PC-3 (cell line): Measurements from ENCODE around the gene ULK4. TPM values are rescaled to one million over a fixed set of nuclear protein-coding genes. Genes with fewer than 3 reads are reported as not detected.

Source experiments
- ATAC-seq: fragments of 200-7000 bp; cut with Tn5 transposase; 2 replicates; pipeline ENCODE4 v1.9.1; 2020; ENCODE audit warnings: mild to moderate bottlenecking, moderate library complexity
- BruUV-seq: library from RNA; stranded (reverse); fragments of 400-500 nt; replicated peaks from 2 replicates; lab custom pipeline; 2021; lab: Mats Ljungman, UMichigan
- CTCF ChIA-PET: fragments of 300-600 bp; sonication (Branson Sonifier 250); formaldehyde crosslinking; loops from one replicate; lab custom pipeline; 2022; ENCODE audit warnings: antibody characterized with exemption; lab: Charles Lee
- POLR2A ChIA-PET: fragments of 300-600 bp; sonication (Branson Sonifier 250); formaldehyde crosslinking; loops from one replicate; lab custom pipeline; 2022; ENCODE audit warnings: antibody characterized with exemption; ENCODE audit not compliant: unreplicated experiment; lab: Charles Lee
- DNase-seq: peaks from one replicate; pipeline ENCODE4 v3.0.0-alpha.2; 2015
- H2AFZ ChIP-seq: fragments of 300-600 bp; sonication (generic); 2 replicates; pipeline ENCODE4 v1.6.0; 2016; ENCODE audit warnings: antibody characterized with exemption, low read length
- H3F3A ChIP-seq: fragments of 300-600 bp; sonication (generic); one replicate; pipeline ENCODE4 v1.6.0; 2017; ENCODE audit warnings: antibody characterized with exemption, low read length, control low read depth, mild to moderate bottlenecking; ENCODE audit not compliant: unreplicated experiment
- H3K27ac ChIP-seq: fragments of 300-600 bp; sonication (generic); 2 replicates; pipeline ENCODE4 v1.5.1; 2016; ENCODE audit warnings: mild to moderate bottlenecking, low read length
- H3K27me3 ChIP-seq: fragments of 300-600 bp; sonication (generic); 2 replicates; pipeline ENCODE4 v1.6.1; 2016; ENCODE audit warnings: low read length, mixed read lengths
- H3K36me3 ChIP-seq: fragments of 300-600 bp; sonication (generic); 2 replicates; pipeline ENCODE4 v1.6.1; 2016; ENCODE audit warnings: low read depth, mixed run types, low read length, mixed read lengths
- H3K4me1 ChIP-seq: fragments of 300-600 bp; sonication (generic); 2 replicates; pipeline ENCODE4 v1.5.1; 2016; ENCODE audit warnings: low read length; ENCODE audit not compliant: insufficient read depth
- H3K4me2 ChIP-seq: fragments of 300-600 bp; sonication (generic); 2 replicates; pipeline ENCODE4 v1.6.0; 2016; ENCODE audit warnings: low read length
- H3K4me3 ChIP-seq: fragments of 300-600 bp; sonication (generic); 2 replicates; pipeline ENCODE4 v1.5.1; 2016; ENCODE audit warnings: mild to moderate bottlenecking, low read length, mixed read lengths
- H3K79me2 ChIP-seq: fragments of 300-600 bp; sonication (generic); 2 replicates; pipeline ENCODE4 v1.6.1; 2017; ENCODE audit warnings: low read length, mixed read lengths
- H3K9ac ChIP-seq: fragments of 300-600 bp; sonication (generic); 2 replicates; pipeline ENCODE4 v1.6.0; 2016; ENCODE audit warnings: mild to moderate bottlenecking, low read length
- H3K9me2 ChIP-seq: fragments of 300-600 bp; sonication (generic); replicated peaks from 2 replicates; pipeline ENCODE4 v1.6.1; 2016; ENCODE audit warnings: mixed run types, low read length, mixed read lengths
- H3K9me3 ChIP-seq: fragments of 300-600 bp; sonication (generic); 2 replicates; pipeline ENCODE4 v1.6.1; 2016; ENCODE audit warnings: low read length, mixed read lengths
- H4K20me1 ChIP-seq: fragments of 300-600 bp; sonication (generic); 2 replicates; pipeline ENCODE4 v1.6.1; 2016; ENCODE audit warnings: low read length, mixed read lengths
- EZH2 ChIP-seq: fragments of 300-600 bp; sonication (generic); IDR thresholded peaks from one replicate; pipeline ENCODE4 v1.6.1; 2017; ENCODE audit warnings: antibody characterized with exemption, mild to moderate bottlenecking, low read length; ENCODE audit not compliant: unreplicated experiment
- EZH2phosphoT487 ChIP-seq: fragments of 300-600 bp; sonication (generic); IDR thresholded peaks from 2 replicates; pipeline ENCODE4 v1.6.1; 2018; ENCODE audit warnings: mild to moderate bottlenecking, antibody characterized with exemption, low read length, borderline replicate concordance
- intact Hi-C: fragments of 100-400 bp; cut with micrococcal nuclease; formaldehyde crosslinking; loops from 2 replicates; pipeline ENCODE4 v1.9.0; 2023
- total RNA-seq: library from RNA; depleted of rRNA; stranded (reverse); fragments of >200 nt; gene quantifications from 2 replicates; pipeline ENCODE4 v1.2.3, GENCODE V29; 2014
- TF ChIP-seq, protein P1 (sequence below): fragments of 300-600 bp; sonication (generic); conservative IDR thresholded peaks from 2 replicates; pipeline ENCODE4 v1.5.1; 2017; ENCODE audit warnings: antibody characterized with exemption, low read depth, mild to moderate bottlenecking, low read length

ULK4 gene
- total RNA-seq, 1 experiment from 2014 or later: 4.8 TPM

DNA sequence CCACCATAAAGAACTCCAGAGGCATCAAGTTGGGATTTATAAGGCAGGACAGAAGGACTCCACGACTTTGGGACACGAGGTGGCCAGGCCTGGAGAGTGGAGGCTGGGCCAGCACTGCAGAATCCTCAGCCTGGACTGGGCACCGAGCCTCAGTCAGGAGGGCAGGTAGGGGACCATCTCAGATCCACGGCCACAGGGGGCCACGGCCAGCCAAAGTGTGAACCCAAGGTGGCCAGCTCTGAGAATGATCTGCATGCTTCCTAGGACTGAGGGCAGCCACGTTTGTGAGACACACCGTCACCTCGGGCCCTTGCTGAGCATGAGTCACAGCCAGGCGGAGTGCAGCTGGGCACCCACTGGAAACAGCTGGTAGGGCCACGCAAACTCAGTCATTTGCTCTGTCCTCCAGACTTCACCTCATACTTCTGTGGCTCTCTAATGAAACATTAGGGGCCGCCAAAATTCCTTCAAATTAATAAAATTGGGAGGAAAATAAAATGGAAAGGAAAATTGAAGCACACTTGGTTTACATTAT, 696.8 kb downstream of the ULK4 start:
- Histone ChIP-seq H3K36me3 (no peaks in the 10 kb centered on the region), H3F3A (no peaks in the 10 kb centered on the region), H3K4me1 (peaks cover 40% of the 10 kb centered on the region), H3K9me3 (no peaks in the 10 kb centered on the region), H2AFZ (no peak overlapping the region), H3K27ac (no peak overlapping the region), H3K4me2 (no peak overlapping the region), H4K20me1 (no peaks in the 10 kb centered on the region), H3K4me3 (no peak overlapping the region), H3K27me3 (no peaks in the 10 kb centered on the region), H3K9ac (no peak overlapping the region), H3K9me2 (no peaks in the 10 kb centered on the region), H3K79me2 (no peaks in the 10 kb centered on the region)
- DNase-seq (peak; percentile 47), ATAC-seq (peak; percentile 22; the same call in 1 of the 2 replicates)
- intact Hi-C loops: loop anchor here (5.0 kb wide), 2 partner anchors 62 to 63 kb away; no protein-coding TSS in a partner anchor
- TF ChIP-seq EZH2phosphoT487 (no peak), EZH2 (no peak)
- TF ChIP-seq, protein P1, sequence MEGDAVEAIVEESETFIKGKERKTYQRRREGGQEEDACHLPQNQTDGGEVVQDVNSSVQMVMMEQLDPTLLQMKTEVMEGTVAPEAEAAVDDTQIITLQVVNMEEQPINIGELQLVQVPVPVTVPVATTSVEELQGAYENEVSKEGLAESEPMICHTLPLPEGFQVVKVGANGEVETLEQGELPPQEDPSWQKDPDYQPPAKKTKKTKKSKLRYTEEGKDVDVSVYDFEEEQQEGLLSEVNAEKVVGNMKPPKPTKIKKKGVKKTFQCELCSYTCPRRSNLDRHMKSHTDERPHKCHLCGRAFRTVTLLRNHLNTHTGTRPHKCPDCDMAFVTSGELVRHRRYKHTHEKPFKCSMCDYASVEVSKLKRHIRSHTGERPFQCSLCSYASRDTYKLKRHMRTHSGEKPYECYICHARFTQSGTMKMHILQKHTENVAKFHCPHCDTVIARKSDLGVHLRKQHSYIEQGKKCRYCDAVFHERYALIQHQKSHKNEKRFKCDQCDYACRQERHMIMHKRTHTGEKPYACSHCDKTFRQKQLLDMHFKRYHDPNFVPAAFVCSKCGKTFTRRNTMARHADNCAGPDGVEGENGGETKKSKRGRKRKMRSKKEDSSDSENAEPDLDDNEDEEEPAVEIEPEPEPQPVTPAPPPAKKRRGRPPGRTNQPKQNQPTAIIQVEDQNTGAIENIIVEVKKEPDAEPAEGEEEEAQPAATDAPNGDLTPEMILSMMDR: no peak
- CTCF ChIA-PET: interaction anchor here (0.6 kb wide), 1 partner anchor 215 kb away, joined by 4 read pairs; no protein-coding TSS in a partner anchor
- POLR2A ChIA-PET: no interaction called here
- no TSS peak for BruUV-seq

GRCh38 chr3:41260063-41260450, 701.8 kb downstream of the ULK4 start:
- H3K79me2 ChIP-seq: no peaks in the 10 kb centered on the region
- no peaks in the 10 kb centered on the region for H4K20me1 ChIP-seq
- H3K4me1 ChIP-seq: peaks cover 18% of the 10 kb centered on the region
- H2AFZ ChIP-seq: no peak overlapping the region
- peak overlapping the region; percentile 9; the same call in 1 of the 2 replicates for H3K27ac ChIP-seq
- H3K9ac ChIP-seq: no peak overlapping the region
- DNase-seq: no peak
- BruUV-seq: no TSS peak
- peak overlapping the region; percentile 9; the same call in 1 of the 2 replicates for H3K4me2 ChIP-seq
- H3K9me3 ChIP-seq: no peaks in the 10 kb centered on the region
- ATAC-seq: no peak
- H3K27me3 ChIP-seq: no peaks in the 10 kb centered on the region
- intact Hi-C loops: no loop called here
- no peaks in the 10 kb centered on the region for H3K36me3 ChIP-seq
- CTCF ChIA-PET: interaction anchor here (0.5 kb wide), 1 partner anchor 11 kb away, joined by 4 read pairs; no protein-coding TSS in a partner anchor
- POLR2A ChIA-PET: no interaction called here
- no peaks in the 10 kb centered on the region for H3F3A ChIP-seq
- H3K4me3 ChIP-seq: no peak overlapping the region
- TF ChIP-seq, protein P1: no peak
- TF ChIP-seq EZH2phosphoT487 (no peak), EZH2 (no peak)
- H3K9me2 ChIP-seq: no peaks in the 10 kb centered on the region

- H3F3A ChIP-seq: no peaks in the 10 kb centered on the region
- H3K36me3 ChIP-seq: no peaks in the 10 kb centered on the region
- TF ChIP-seq EZH2 (no peak), EZH2phosphoT487 (no peak)
- TF ChIP-seq, protein P1: no peak
- no peaks in the 10 kb centered on the region for H3K9me3 ChIP-seq
- H2AFZ ChIP-seq: no peak overlapping the region
- ATAC-seq: peak; percentile 99
- H3K27me3 ChIP-seq: no peaks in the 10 kb centered on the region
- intact Hi-C loops: no loop called here
- H3K4me1 ChIP-seq: peaks cover 15% of the 10 kb centered on the region
- ChIA-PET POLR2A (no interaction called here), CTCF (interaction anchor here (0.5 kb wide), 1 partner anchor 12 kb away, joined by 4 read pairs; no protein-coding TSS in a partner anchor)
- H3K9ac ChIP-seq: no peak overlapping the region
- peak overlapping the region; percentile 9; the same call in 1 of the 2 replicates for H3K27ac ChIP-seq
- H3K9me2 ChIP-seq: no peaks in the 10 kb centered on the region
- no peaks in the 10 kb centered on the region for H4K20me1 ChIP-seq
- H3K79me2 ChIP-seq: no peaks in the 10 kb centered on the region
- no peak overlapping the region for H3K4me3 ChIP-seq
- no TSS peak for BruUV-seq
- peak overlapping the region; percentile 20 for H3K4me2 ChIP-seq
- DNase-seq: peak; percentile 87
These were observed 702.3 kb downstream of the ULK4 start for GRCh38 chr3:41259449-41260062.
